MM.1S (cell line): ENCODE measurements around the gene TUBB4B.

ENCODE experiments used
- EZH2 ChIP-seq: fragments of 300-600 bp; sonication (generic); optimal IDR thresholded peaks from 2 replicates; pipeline ENCODE3; 2017; ENCODE audit warnings: low read depth, mild to moderate bottlenecking, antibody characterized with exemption, low read length, mixed read lengths
- EZH2phosphoT487 ChIP-seq: fragments of 300-600 bp; sonication (generic); IDR thresholded peaks from 2 replicates; pipeline ENCODE4 v1.6.1; 2018; ENCODE audit warnings: antibody characterized with exemption, low read length
- TF ChIP-seq, protein P1 (sequence below): fragments of 300-600 bp; sonication (generic); IDR thresholded peaks from 2 replicates; pipeline ENCODE4 v1.5.1; 2016; ENCODE audit warnings: antibody characterized with exemption, low read length, mixed read lengths

DNA sequence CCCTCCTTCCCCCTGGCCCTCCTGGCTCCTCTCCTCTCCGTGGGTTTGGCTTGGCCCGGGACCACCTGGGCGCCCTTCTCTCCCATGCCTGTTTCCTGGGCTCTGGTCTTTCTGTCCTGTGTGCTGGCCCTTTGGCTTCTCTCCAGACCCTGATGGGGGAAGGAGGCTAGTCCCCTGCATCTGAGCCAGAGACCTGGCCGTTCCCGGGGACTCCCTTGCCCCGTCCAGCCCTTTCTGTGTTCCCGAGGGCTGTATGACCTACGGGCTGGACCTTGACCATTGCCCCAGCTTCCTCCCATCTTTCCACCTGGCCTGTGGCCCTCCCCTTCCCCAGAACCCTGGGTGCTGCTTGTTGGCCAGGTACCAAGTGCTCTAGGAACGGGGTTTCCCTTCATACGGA lies 22.4 kb downstream of the TUBB4B start:
- TF ChIP-seq, protein P1, sequence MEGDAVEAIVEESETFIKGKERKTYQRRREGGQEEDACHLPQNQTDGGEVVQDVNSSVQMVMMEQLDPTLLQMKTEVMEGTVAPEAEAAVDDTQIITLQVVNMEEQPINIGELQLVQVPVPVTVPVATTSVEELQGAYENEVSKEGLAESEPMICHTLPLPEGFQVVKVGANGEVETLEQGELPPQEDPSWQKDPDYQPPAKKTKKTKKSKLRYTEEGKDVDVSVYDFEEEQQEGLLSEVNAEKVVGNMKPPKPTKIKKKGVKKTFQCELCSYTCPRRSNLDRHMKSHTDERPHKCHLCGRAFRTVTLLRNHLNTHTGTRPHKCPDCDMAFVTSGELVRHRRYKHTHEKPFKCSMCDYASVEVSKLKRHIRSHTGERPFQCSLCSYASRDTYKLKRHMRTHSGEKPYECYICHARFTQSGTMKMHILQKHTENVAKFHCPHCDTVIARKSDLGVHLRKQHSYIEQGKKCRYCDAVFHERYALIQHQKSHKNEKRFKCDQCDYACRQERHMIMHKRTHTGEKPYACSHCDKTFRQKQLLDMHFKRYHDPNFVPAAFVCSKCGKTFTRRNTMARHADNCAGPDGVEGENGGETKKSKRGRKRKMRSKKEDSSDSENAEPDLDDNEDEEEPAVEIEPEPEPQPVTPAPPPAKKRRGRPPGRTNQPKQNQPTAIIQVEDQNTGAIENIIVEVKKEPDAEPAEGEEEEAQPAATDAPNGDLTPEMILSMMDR = no peak
- TF ChIP-seq EZH2 = no peak
- TF ChIP-seq EZH2phosphoT487 = no peak
